Gastroesophageal sphincter (tissue), 4 donors: ENCODE results near the gene NOD1. TPM values are rescaled to one million over a fixed set of nuclear protein-coding genes. Genes with fewer than 3 reads are reported as not detected.
A peak's percentile ranks its signal among the peaks of the same experiment; 100 is the strongest.

Experiments used
- ATAC-seq: fragments of 150-250 bp; one replicate; pipeline ENCODE4 v1.9.1; 2016; ENCODE audit warnings: mild to moderate bottlenecking, moderate library complexity
- H3K27ac ChIP-seq, 4 donors: fragments of 200-600 bp; sonication (generic) in 3 of 4; 1 replicate in 3 of 4; 2 replicates in 1 of 4; pipeline ENCODE4 v1.5.1; 2016 to 2019
- H3K27me3 ChIP-seq: fragments of 200-600 bp; sonication (generic); one replicate; pipeline ENCODE4 v1.5.1; 2019
- H3K36me3 ChIP-seq, 2 donors: fragments of 200-600 bp; sonication (generic); one replicate each; pipeline ENCODE4 v1.5.1; 2019; ENCODE audit warnings: control low read depth in 1 of 2
- H3K4me1 ChIP-seq, 3 donors: fragments of 200-600 bp; sonication (generic); 1 replicate in 2 of 3; 2 replicates in 1 of 3; pipeline ENCODE4 v1.5.1; 2016 to 2019; ENCODE audit warnings: control low read depth in 2 of 3
- H3K4me3 ChIP-seq, 2 donors: fragments of 200-600 bp; sonication (generic); one replicate each; pipeline ENCODE4 v1.5.1; 2019; ENCODE audit warnings: mild to moderate bottlenecking in 1 of 2, moderate library complexity in 1 of 2
- H3K9me3 ChIP-seq, 3 donors: fragments of 200-600 bp; sonication (generic); one replicate each; pipeline ENCODE4 v1.5.1; 2017 to 2019; ENCODE audit warnings: control low read depth in 2 of 3
- CTCF ChIP-seq, 4 experiments: fragments of 200-600 bp in 2 of 4; fragments of 450-650 bp in 2 of 4; sonication (generic) in 1 of 4; IDR thresholded peaks; one replicate each; pipeline ENCODE4 v1.5.1; 2017 to 2019; ENCODE audit warnings: antibody characterized with exemption in 4 of 4, mild to moderate bottlenecking in 2 of 4, moderate library complexity in 2 of 4
- EP300 ChIP-seq: sonication (generic); formaldehyde crosslinking; IDR thresholded peaks from one replicate; pipeline ENCODE4 v1.6.1; 2017; ENCODE audit warnings: antibody characterized with exemption, mild to moderate bottlenecking
- POLR2A ChIP-seq, 2 donors: fragments of 450-650 bp; IDR thresholded peaks; one replicate each; pipeline ENCODE4 v1.6.1; 2017; ENCODE audit warnings: antibody characterized with exemption in 2 of 2, mild to moderate bottlenecking in 2 of 2, moderate library complexity in 1 of 2
- POLR2AphosphoS5 ChIP-seq: sonication (generic); formaldehyde crosslinking; IDR thresholded peaks from one replicate; pipeline ENCODE4 v1.6.1; 2017; ENCODE audit warnings: antibody characterized with exemption
- WGBS, 2 donors: methylation state at CpG; one replicate each; pipeline ENCODE4 v1.1.5; 2018; ENCODE audit warnings: low coverage in 1 of 2; 5-methylcytosine and 5-hydroxymethylcytosine counted together
- total RNA-seq, 4 donors: library from RNA; depleted of rRNA; stranded (reverse); fragments of >200 nt; gene quantifications; one replicate each; pipeline ENCODE4 v1.1.0, GENCODE V29; 2016

NOD1 gene
- total RNA-seq, 4 donors from 2014 or later = 10.3 to 28.1 (median 16.9) TPM

- H3K4me1 ChIP-seq = peaks cover 0 to 41% (median 0%) of the 10 kb centered on the region in 3 donors
- ATAC-seq = no peak
- TF ChIP-seq CTCF (IDR thresholded peaks at IDR 0.05) (no peak), POLR2A (IDR thresholded peaks at IDR 0.05) (no peak), POLR2AphosphoS5 (no peak)
- 94 to 100% methylated on average over 2 to 3 of the region's 8 CpGs for WGBS, 2 donors
- H3K9me3 ChIP-seq = no peaks in the 10 kb centered on the region
- H3K27me3 ChIP-seq = no peaks in the 10 kb centered on the region
- H3K27ac ChIP-seq = no peak overlapping the region
- H3K4me3 ChIP-seq = no peak overlapping the region
- H3K36me3 ChIP-seq = peaks cover 0 to 98% of the 10 kb centered on the region in 2 donors
Observed at GRCh38 chr7:30453016-30453415, 25.6 kb downstream of the NOD1 start.

GRCh38 chr7:30452280-30452930 is 26.2 kb downstream of the NOD1 start:
- 97% methylated on average over 5 of the region's 27 CpGs; no CpG with 5 or more reads in 1 of the 2 donors for WGBS, 2 donors
- H3K36me3 ChIP-seq = peaks cover 0 to 100% of the 10 kb centered on the region in 2 donors

GRCh38 chr7:30451539-30452279 is 26.9 kb downstream of the NOD1 start:
- Histone ChIP-seq H3K27ac (no peak overlapping the region), H3K4me3 (no peak overlapping the region), H3K9me3 (no peaks in the 10 kb centered on the region), H3K4me1 (peaks cover 0 to 37% (median 0%) of the 10 kb centered on the region in 3 donors), H3K27me3 (no peaks in the 10 kb centered on the region), H3K36me3 (peaks cover 0 to 100% of the 10 kb centered on the region in 2 donors)
- TF ChIP-seq POLR2AphosphoS5 (no peak), EP300 (no peak), POLR2A (IDR thresholded peaks at IDR 0.05) (no peak), CTCF (IDR thresholded peaks at IDR 0.05) (no peak)
- WGBS, 2 donors = no CpG with 5 or more reads among the region's 29 CpGs
- peak; percentile 35 for ATAC-seq

More at GRCh38 chr7:30452280-30452930, 26.2 kb downstream of the NOD1 start:
- Histone ChIP-seq H3K4me1 (peaks cover 0 to 38% (median 0%) of the 10 kb centered on the region in 3 donors), H3K4me3 (no peak overlapping the region), H3K27me3 (no peaks in the 10 kb centered on the region), H3K27ac (no peak overlapping the region), H3K9me3 (no peaks in the 10 kb centered on the region)
- TF ChIP-seq CTCF (IDR thresholded peaks at IDR 0.05) (no peak), EP300 (no peak), POLR2A (IDR thresholded peaks at IDR 0.05) (no peak), POLR2AphosphoS5 (no peak)
- ATAC-seq = no peak

- WGBS, 2 donors = 100% methylated on average over 1 of the region's 22 CpGs; no CpG with 5 or more reads in 1 of the 2 donors
- no peak overlapping the region for H3K27ac ChIP-seq
- H3K36me3 ChIP-seq = peaks cover 0 to 100% of the 10 kb centered on the region in 2 donors
- H3K4me1 ChIP-seq = peaks cover 0 to 37% (median 0%) of the 10 kb centered on the region in 3 donors
- H3K9me3 ChIP-seq = no peaks in the 10 kb centered on the region
- no peak overlapping the region for H3K4me3 ChIP-seq
- H3K27me3 ChIP-seq = no peaks in the 10 kb centered on the region
- ATAC-seq = no peak
- TF ChIP-seq CTCF (IDR thresholded peaks at IDR 0.05) (no peak), POLR2AphosphoS5 (no peak), POLR2A (IDR thresholded peaks at IDR 0.05) (no peak), EP300 (no peak)
Observed at GRCh38 chr7:30450983-30451497, 27.5 kb downstream of the NOD1 start.
